ENCODE data around the gene TICAM2.

TICAM2 gene

GRCh38 chr5:115605436-115605835 lies 3.2 kb upstream of the TICAM2 start:
- DNase-seq: no peak

- DNase-seq: no peak
Observed at GRCh38 chr5:115602591-115603125, 379 bp upstream of the TICAM2 start.

- DNase-seq: no peak
Observed at GRCh38 chr5:115600766-115601165, 1.5 kb downstream of the TICAM2 start.

DNA sequence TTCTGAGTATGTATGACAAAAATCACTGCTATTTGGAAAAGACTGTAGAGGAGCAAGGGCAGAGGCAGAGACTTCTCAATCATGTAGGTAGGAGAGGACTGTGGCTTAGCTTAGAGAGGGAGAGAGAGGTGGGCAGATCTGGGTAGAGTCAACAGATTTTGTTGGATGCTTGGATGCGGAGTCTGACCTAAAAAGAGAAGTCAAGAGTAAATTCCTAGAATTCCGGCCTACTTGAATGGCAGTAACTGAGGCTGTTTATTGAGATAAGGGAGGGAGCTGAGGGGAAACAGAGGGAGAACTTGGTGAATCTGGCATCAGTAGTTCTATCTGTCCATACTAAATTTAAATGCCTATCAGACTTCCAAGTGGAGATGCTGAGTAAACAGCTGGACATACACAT lies 2.4 kb downstream of the TICAM2 start:
- no peak for DNase-seq

- DNase-seq: no peak
Observed at GRCh38 chr5:115599502-115599901, 2.8 kb downstream of the TICAM2 start.

DNA sequence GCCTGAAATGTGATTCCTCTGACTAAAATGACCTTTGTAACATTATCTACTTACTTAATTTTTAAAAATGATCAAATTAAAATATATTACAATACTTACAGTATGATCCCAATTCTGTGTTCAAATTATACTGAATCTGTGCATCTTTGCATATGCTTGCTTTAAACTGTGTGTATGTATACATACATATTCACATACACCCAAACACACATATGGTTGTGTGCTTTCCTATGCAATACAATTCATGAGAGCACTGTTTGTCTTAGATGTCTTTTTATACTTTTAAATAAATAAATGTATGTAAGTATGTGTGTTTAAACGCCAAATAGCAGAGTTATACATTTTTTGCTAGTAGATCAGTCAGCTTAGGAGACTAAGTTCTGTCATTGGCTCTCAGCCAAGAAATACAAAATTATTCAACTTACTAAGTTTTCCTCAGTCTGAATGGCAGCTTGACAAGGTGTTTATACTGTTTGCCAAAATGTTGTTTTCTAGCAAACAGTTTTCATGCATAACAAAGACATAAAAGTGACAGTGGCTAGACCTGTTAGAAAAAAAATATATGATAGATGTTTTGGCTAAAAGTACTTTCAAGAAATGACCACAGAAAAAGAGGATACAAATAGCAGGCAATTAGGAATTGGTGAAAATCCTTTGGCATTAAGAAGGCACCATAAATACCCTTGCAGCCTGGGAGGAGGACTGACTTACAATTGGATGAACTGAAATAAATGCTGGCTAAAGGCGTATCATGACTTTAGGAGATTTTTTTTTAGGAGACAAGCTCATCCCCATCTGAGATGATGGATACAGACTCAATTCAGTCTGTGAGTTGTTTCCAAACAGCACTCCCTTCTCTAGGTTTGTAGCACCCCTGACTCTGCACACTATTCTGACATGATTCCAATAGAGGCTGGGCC lies 7.9 kb downstream of the TICAM2 start:
- DNase-seq: no peak

GRCh38 chr5:115589043-115589442 lies 13.2 kb downstream of the TICAM2 start:
- no peak for DNase-seq

DNA sequence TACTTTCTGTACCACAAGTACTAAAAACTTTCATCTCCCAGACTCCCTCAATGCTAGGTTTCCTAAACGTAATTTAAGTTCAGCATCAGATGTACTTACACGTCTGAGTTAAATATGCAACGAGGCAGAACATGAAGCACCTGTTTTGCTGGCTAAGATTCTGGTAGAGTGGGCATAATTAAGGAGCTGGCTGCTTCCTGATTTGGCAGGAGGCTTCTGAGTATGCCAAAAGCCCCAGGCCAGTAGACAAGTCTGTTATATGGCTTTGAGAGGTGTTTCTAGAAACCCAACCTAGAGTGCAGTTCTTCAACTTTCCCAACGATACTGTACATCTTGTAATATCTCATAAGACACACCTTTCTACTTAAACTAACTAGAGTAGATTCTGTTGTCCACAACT lies 13.6 kb downstream of the TICAM2 start:
- no peak for DNase-seq

DNA sequence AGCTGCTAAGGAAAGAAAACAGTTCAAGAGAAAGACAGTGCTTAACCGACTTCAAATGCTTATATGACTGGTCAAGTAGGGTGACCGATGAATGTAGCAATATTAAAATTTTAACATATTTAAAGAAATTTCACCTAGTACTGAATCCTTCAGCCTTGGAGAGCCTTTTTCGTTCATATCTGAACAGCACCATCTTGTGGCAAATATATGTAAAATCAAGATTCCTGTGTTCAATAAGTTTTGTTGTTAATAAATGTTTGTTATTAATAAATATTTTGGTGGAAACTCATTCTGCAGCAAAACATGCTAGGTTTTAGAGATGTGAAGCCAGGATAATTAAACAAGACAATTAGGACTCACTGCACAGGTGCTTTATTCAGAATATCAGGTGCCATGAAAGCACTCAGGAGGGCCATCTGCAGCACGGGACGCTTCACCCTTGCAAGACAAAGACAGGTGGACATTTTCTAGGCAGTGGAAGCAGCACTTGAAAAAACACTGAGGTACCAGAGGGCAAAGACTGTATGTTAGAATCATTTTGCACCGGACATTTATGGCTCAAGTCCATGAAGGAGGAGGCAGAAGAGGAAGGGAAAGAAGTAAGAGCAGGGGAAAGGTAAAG lies 15.6 kb downstream of the TICAM2 start:
- DNase-seq: no peak

GRCh38 chr5:115585265-115585664 lies 17.0 kb downstream of the TICAM2 start:
- DNase-seq: no peak

GRCh38 chr5:115584501-115584900 lies 17.8 kb downstream of the TICAM2 start:
- no peak for DNase-seq

DNA sequence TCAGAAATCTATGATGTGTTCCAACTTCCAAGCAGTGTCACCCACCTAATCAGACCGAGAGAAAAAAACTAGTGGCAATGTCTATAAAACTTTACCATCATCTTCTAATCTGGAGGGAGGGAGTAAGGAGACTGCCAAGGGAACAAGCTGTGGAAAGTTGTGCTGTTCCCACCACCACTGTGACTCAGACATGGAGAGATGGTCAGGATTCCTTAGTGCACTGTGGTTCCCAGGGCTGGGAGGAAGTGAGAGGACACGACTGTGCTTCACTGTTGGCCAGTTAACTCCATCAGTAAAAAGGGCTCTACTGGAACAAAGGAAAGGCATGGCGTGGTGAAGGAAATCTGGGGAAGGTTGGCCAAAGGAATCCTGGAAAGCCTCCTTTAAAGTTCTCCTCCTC lies 18.8 kb downstream of the TICAM2 start:
- no peak for DNase-seq

DNA sequence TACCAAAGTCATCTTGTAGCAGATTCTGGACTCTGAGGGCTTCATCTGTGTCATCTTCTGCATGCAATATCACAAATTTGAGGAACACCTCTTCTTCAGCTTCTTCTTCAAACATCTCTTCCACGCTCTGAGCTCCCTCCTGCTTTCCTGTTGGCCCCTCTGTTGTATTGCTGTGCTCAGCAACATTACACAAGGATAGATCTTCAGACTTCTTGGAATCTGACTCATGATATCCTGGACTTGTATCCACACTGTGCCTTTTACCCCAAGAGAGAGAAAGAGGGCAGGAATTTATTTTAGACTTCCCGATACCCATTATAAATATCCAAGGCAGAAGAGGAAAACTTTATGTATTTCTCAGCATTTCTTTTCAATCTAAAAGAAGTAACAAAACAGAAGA lies 21.3 kb downstream of the TICAM2 start:
- no peak for DNase-seq

- DNase-seq: no peak
Observed at GRCh38 chr5:115579747-115580173, 22.5 kb downstream of the TICAM2 start.

DNA sequence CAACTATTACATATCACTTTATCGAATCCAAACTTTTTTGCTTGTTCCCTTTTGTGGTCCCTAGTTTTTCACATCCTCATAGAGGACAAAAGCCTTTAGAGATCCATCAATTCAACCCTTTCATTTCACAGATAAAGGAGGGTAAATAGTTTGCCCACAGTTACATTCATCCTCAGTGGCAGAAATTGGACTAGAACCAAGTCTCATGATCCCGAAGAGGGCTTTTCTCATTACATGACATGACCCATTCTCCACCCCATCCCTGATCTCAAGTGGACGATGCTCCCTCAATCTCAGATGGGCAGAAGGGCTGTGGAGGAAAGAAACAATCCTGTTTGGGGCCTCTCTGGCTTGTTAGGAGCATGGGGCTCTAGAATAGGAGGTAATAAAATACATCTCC lies 23.1 kb downstream of the TICAM2 start:
- DNase-seq: no peak

GRCh38 chr5:115578657-115579056 lies 23.6 kb downstream of the TICAM2 start:
- no peak for DNase-seq

- DNase-seq: no peak
Observed at GRCh38 chr5:115577741-115578140, 24.5 kb downstream of the TICAM2 start.

DNA sequence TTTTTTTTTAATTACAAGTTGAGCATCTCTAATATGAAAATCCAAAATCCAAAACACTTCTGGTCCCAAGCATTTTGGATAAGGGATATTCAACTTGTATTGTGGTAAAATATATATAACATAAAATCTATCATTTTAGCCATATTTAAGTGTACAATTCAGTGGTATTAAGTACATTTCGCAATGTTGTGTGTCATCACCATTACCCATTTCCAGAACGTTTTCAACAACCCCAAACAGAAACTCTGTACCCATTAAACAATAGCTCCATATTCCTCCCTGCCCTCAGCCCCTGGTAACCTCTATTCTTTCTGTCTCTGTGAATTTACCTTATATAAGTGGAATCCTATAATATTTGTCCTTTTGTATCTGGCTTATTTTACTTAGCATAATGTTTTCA lies 24.9 kb downstream of the TICAM2 start:
- no peak for DNase-seq

DNA sequence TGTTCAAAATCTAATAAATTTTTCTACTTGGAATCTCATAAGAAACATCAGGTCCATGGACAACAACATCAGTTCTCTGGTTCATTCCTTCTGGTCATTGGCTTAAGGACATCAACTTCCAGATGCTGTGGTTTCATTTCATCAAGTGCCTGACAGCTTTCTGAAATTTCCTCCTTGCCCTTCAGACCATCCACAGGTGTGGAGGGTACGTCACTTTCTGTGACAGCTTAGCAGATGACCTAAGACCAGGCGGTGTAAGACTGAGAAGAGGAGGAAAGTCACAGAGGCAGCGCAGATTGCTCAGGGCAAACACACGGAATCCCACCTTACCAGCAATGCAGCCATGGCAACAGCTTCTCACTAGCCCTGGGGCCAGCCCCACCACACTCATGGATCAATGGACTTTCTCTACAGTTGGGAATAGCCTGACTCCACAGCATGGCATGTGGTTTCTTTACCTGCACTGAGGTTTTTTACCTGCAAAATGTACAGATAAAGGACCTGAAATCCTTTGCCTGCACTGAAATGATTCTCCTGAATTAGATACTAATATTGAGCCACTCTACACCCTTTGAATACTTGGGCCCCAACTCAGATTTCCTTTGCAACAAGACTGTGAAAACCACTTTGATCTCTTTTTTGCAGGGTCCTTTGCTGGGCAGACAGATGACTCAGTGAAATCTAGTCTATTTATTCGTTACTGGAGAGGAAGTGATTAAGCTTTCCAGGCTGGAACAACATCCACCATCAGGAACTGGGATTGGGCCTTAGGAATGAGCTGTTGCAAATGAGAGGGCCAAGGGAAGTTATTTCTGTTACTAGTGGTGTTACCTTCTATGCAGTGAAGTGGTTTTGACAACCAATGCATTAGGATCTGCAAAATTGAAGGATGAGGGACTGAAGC lies 26.9 kb downstream of the TICAM2 start:
- no peak for DNase-seq

- no peak for DNase-seq
Observed at GRCh38 chr5:115573133-115573532, 29.1 kb downstream of the TICAM2 start.

- DNase-seq: no peak
Observed at GRCh38 chr5:115571441-115571878, 30.8 kb downstream of the TICAM2 start.

- DNase-seq: no peak
Observed at GRCh38 chr5:115568668-115569067, 33.6 kb downstream of the TICAM2 start.

DNA sequence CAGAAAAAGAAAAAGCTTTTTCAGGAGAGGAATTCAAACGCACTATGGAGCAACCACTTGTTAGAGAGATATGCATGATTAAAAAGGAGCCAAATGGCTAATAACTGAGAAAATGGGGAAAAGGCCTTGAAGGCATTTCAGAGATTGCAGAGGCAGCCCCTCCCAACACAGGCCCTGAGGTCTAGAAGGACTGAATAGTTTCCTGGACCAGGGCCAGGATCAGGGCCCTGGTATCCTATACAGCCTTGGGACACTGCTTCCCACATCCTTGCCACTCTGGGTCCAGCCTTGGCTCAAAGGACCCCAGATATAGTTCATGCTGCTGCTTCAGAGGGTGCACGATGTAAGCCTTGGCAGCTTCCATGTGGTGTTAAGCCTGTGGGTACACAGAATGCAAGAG lies 37.0 kb downstream of the TICAM2 start:
- DNase-seq: no peak
